K562 (cell line): ENCODE data around the gene CSF1. TPM values are rescaled to one million over a fixed set of nuclear protein-coding genes. Genes with fewer than 3 reads are reported as not detected.

Experiments
- CHD7 ChIP-seq: fragments of 200-600 bp; sonication (generic); IDR thresholded peaks from one replicate; pipeline ENCODE4 v1.6.1; 2012; ENCODE audit warnings: mild to moderate bottlenecking, low read depth, low read length, inconsistent platforms
- DMBX1 ChIP-seq: fragments of 250-450 bp; sonication (Bioruptor Pico); IDR thresholded peaks from 2 replicates; pipeline ENCODE4 v1.8.0; 2022; ENCODE audit warnings: inconsistent platforms, mild to moderate bottlenecking, moderate library complexity, borderline replicate concordance
- PHB2 ChIP-seq: fragments of 450-650 bp; IDR thresholded peaks from 2 replicates; pipeline ENCODE4 v1.6.1; 2017; ENCODE audit warnings: low read depth
- POU5F1 ChIP-seq: fragments of 150-350 bp; IDR thresholded peaks from 2 replicates; pipeline ENCODE4 v1.6.1; 2014; ENCODE audit warnings: borderline replicate concordance, low read length, low read depth, mild to moderate bottlenecking; ENCODE audit not compliant: partially characterized antibody
- PYGO2 ChIP-seq: fragments of 450-650 bp; IDR thresholded peaks from 2 replicates; pipeline ENCODE4 v1.6.1; 2016; ENCODE audit warnings: mild to moderate bottlenecking, missing genetic modification characterization, moderate library complexity, missing compliant biosample characterization
- RAD51 ChIP-seq: fragments of 450-650 bp; IDR thresholded peaks from 2 replicates; pipeline ENCODE4 v1.7.1; 2016; ENCODE audit warnings: low read depth, mild to moderate bottlenecking, borderline replicate concordance
- SIX5 ChIP-seq, 2 experiments: IDR thresholded peaks; 2 replicates each; pipeline ENCODE4 v1.6.1; 2011; ENCODE audit warnings: low read length in 2 of 2, borderline replicate concordance in 1 of 2, low read depth in 1 of 2, mild to moderate bottlenecking in 1 of 2, moderate library complexity in 1 of 2; ENCODE audit not compliant: insufficient read depth in 1 of 2
- SLC30A9 ChIP-seq: fragments of 250-450 bp; sonication (Bioruptor Pico); IDR thresholded peaks from 2 replicates; pipeline ENCODE4 v1.8.0; 2022; ENCODE audit warnings: mild to moderate bottlenecking, moderate library complexity
- SMARCC2 ChIP-seq: fragments of 450-650 bp; IDR thresholded peaks from 2 replicates; pipeline ENCODE4 v1.6.1; 2017; ENCODE audit warnings: antibody characterized with exemption, moderate library complexity, mild to moderate bottlenecking, low read depth
- SREBF1 ChIP-seq: fragments of 150-350 bp; IDR thresholded peaks from 2 replicates; pipeline ENCODE4 v1.6.1; 2014; ENCODE audit warnings: antibody characterized with exemption, low read depth, low read length, borderline replicate concordance
- TBP ChIP-seq: optimal IDR thresholded peaks from 2 replicates; pipeline ENCODE3; 2011; ENCODE audit warnings: low read depth, low read length, improper control_type of control experiment
- ZNF551 ChIP-seq: fragments of 250-450 bp; sonication (Bioruptor Pico); IDR thresholded peaks from 2 replicates; pipeline ENCODE4 v1.5.0; 2021; ENCODE audit warnings: mild to moderate bottlenecking, moderate library complexity
- ZNF717 ChIP-seq: fragments of 250-450 bp; sonication (Bioruptor Pico); IDR thresholded peaks from 2 replicates; pipeline ENCODE4 v1.5.0; 2021
- polyA plus RNA-seq, 8 experiments: library from polyadenylated mRNA; depleted of rRNA in 4 of 8; stranded (reverse) in 5 of 8; unstranded in 3 of 8; fragments of >200 nt; fragmentation: Nextera tagmentation in 2 of 8; fragmentation: Illumina TruSeq in 1 of 8; extraction: Ambion mirVana in 2 of 8; extraction: Trizol in 1 of 8; gene quantifications; 2 replicates each; pipeline versions ENCODE4 v1.2.1 to v1.2.3, GENCODE V29; 2011 to 2014; ENCODE audit warnings: inconsistent platforms in 1 of 8, missing spikeins in 1 of 8
- total RNA-seq, 7 experiments: library from RNA; depleted of rRNA in 6 of 7; stranded (reverse); fragments of >200 nt in 6 of 7; fragmentation: Illumina TruSeq in 2 of 7; extraction: Trizol in 2 of 7; gene quantifications; 2 replicates each; pipeline versions ENCODE4 v1.2.1 to v1.2.3, GENCODE V29; 2011 to 2021; ENCODE audit warnings: low replicate concordance in 1 of 7

Gene CSF1
- total and polyA plus RNA-seq, 9 of the 15 experiments (the other 6 are each of a cell fraction or from before 2014, with no cell fraction given), result 0.18 to 11.8 (median 2.8) TPM

- no peak for TF ChIP-seq CHD7
- TF ChIP-seq RAD51, result no peak
- no peak for TF ChIP-seq PYGO2 (tag)
- TF ChIP-seq PHB2, result no peak
- no peak for TF ChIP-seq SREBF1
- TF ChIP-seq ZNF717, result no peak
- TF ChIP-seq ZNF551 (CRISPR knock-in tag), result no peak
- TF ChIP-seq SLC30A9 (CRISPR knock-in tag), result no peak
- no peak for TF ChIP-seq DMBX1 (CRISPR knock-in tag)
- no peak for TF ChIP-seq TBP
- TF ChIP-seq POU5F1, result no peak
- no peak for TF ChIP-seq SMARCC2
- TF ChIP-seq SIX5 (IDR thresholded peaks at IDR 0.05; ENCODE audit: borderline replicate concordance in 1 of 2, insufficient read depth in 1 of 2, low read depth in 1 of 2, low read length in 2 of 2), result no peak
These were observed 3.8 kb upstream of the CSF1 start (continued) for GRCh38 chr1:109906839-109907180.
